ENCODE results near the gene TNFSF18. TPM values are rescaled to one million over a fixed set of nuclear protein-coding genes. Genes with fewer than 3 reads are reported as not detected.

The TNFSF18 gene
- total and polyA plus RNA-seq, 2 donors: 0.53 TPM; not detected in 1

DNA sequence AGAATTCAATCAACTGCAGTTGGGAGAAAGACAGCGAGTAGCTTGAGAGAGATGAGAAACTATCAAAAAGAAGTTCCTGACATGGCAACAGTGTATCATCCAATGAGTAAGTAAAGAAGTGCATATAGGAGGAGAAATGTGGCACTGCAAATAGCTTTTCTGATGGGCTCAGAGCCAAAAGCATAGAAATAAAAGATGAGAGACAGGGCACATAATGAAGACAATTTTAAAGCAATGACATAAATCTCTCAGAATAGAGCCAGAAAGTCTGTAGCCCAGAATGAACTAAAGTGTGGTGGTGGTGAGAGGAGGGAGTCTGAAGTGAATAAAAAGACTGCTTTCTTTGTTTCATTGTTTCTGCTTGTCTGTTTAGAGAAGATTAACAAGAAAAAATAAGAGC is 34.3 kb downstream of the TNFSF18 start:
- no peak for DNase-seq (ENCODE audit: extremely low spot score)
- H3K4me3 ChIP-seq (ENCODE audit: low read depth, low read length): no peak overlapping the region
- 88% methylated on average over 1 of the region's 1 CpG for WGBS
- H3K27ac ChIP-seq (ENCODE audit: low read depth): no peak overlapping the region
- no peaks in the 10 kb centered on the region for H3K4me1 ChIP-seq (ENCODE audit: insufficient read depth)
- H3K36me3 ChIP-seq (ENCODE audit: insufficient read depth): no peaks in the 10 kb centered on the region

DNA sequence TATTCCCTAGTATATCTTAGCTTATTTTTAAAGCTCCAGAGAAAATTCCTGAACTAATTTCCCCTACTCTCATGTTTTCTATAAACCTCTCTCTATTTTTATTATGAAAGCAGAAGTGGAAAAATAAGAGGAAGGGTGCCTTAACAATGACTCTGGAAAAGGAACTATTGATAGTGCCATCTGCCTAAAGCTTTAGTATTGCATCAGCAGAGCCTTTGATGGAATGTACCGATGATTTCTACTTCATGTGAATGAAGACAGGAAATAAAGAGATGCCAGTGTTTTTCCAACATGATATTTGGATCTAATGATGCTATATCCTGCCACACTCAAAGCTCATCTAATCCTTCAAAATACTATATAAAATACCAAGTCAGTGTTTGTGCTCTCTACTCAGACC is 35.1 kb downstream of the TNFSF18 start:
- no peak for DNase-seq (ENCODE audit: extremely low spot score)
- H3K4me3 ChIP-seq (ENCODE audit: low read depth, low read length): no peak overlapping the region
- no peaks in the 10 kb centered on the region for H3K36me3 ChIP-seq (ENCODE audit: insufficient read depth)
- no peak overlapping the region for H3K27ac ChIP-seq (ENCODE audit: low read depth)
- H3K4me1 ChIP-seq (ENCODE audit: insufficient read depth): no peaks in the 10 kb centered on the region
- WGBS: 82% methylated on average over 1 of the region's 1 CpG

DNA sequence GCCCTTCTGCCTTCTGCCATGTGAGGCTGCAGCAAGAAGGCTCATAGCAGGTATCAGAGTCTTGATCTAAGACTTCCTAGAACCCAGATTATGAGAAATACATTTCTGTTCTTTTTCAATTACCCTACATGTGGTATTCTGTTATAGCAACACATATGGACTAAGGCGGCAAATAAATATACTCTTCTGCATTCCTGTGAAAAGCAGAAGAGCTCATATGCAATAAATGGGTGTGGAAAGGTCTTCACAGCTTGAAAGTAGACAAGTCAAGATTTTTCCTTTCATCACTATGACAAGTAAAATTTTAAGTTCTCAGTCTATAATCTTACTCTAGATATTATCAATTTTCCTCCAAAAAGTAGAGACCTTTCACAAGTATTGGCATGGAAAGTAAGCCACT is 36.6 kb downstream of the TNFSF18 start:
- Histone ChIP-seq H3K27ac (ENCODE audit: low read depth) (no peak overlapping the region), H3K36me3 (ENCODE audit: insufficient read depth) (no peaks in the 10 kb centered on the region), H3K4me3 (ENCODE audit: low read depth, low read length) (no peak overlapping the region), H3K4me1 (ENCODE audit: insufficient read depth) (no peaks in the 10 kb centered on the region)
- no peak for DNase-seq (ENCODE audit: extremely low spot score)
- WGBS: 92% methylated on average over 1 of the region's 1 CpG

DNA sequence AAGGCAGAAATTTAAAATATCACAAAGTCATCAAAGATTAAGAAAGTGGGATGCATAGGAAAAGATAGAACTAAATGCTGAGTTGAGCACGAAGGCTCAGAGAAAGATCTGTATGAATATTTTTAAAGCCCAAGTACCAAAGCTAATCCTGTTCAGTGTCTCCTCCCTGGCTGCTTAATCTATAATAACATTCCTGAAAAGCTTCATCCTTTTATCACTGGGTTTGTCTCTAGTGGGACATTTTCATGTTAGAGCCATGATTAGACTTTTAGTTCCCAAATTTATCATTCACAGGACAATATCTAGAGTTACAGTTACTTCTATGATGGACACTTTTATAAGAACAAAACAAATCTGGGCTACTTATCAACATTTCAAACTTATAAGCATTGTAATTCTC is 38.6 kb downstream of the TNFSF18 start:
- 65% methylated on average over 1 of the region's 1 CpG for WGBS
- H3K4me3 ChIP-seq (ENCODE audit: low read depth, low read length): no peak overlapping the region
- no peak overlapping the region for H3K27ac ChIP-seq (ENCODE audit: low read depth)
- DNase-seq (ENCODE audit: extremely low spot score): no peak
- H3K36me3 ChIP-seq (ENCODE audit: insufficient read depth): no peaks in the 10 kb centered on the region
- no peaks in the 10 kb centered on the region for H3K4me1 ChIP-seq (ENCODE audit: insufficient read depth)

DNA sequence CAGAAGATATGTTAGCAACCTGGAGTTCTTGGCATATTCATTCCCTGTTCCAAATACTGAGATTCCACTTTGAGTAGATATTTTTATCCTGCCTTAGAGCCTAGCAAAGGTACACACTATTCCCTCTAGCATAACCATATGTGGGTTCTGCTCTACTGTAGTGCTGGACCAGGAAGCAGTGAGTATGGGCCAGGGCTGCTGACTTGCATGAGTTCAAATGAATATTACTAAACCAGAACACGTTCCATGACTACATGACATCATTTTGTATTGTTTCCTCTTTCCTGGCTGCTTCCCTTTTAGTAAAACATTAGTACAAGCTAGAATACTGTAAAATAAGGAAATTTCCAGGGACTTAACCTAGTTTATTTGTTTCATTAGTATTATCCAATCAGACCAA is 41.1 kb downstream of the TNFSF18 start:
- Histone ChIP-seq H3K4me3 (ENCODE audit: low read depth, low read length) (no peak overlapping the region), H3K27ac (ENCODE audit: low read depth) (no peak overlapping the region), H3K36me3 (ENCODE audit: insufficient read depth) (no peaks in the 10 kb centered on the region), H3K4me1 (ENCODE audit: insufficient read depth) (no peaks in the 10 kb centered on the region)
- DNase-seq (ENCODE audit: extremely low spot score): no peak
- WGBS: 43% methylated on average over 1 of the region's 1 CpG

DNA sequence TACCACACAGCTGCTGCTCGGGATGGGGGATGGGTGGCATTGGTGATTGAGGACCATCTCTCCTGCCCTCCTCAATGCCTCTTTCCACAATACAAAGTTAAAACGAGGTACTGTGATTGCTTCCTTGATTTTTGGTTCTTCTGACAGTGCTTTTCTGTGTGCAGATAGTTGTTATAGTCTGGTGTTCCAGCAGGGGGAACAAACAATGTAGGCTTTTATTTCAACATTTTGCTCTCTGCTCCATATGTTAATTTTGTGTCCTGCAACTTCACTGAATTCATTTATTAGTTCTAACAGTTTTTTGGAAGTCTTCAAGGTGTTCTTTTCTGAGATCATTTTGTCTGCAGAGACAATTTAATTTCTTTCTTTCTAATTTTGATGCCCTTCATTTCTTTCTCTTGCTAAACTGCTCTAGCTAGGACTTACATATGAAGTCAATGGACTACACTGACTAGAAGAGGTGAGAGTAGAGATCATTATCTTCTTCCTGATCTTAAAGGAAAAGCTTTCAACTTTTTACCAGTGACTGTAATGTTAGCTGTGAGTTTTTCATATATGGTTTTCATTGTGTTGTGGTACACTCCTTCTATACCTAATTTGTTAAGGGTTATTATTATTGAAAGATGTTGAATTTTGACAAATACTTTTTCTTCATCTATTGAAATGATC is 45.4 kb downstream of the TNFSF18 start:
- no peak for DNase-seq (ENCODE audit: extremely low spot score)
- H3K27ac ChIP-seq (ENCODE audit: low read depth): no peak overlapping the region
- no peaks in the 10 kb centered on the region for H3K36me3 ChIP-seq (ENCODE audit: insufficient read depth)
- 69% methylated on average over 2 of the region's 2 CpGs for WGBS
- no peak overlapping the region for H3K4me3 ChIP-seq (ENCODE audit: low read depth, low read length)
- no peaks in the 10 kb centered on the region for H3K4me1 ChIP-seq (ENCODE audit: insufficient read depth)

DNA sequence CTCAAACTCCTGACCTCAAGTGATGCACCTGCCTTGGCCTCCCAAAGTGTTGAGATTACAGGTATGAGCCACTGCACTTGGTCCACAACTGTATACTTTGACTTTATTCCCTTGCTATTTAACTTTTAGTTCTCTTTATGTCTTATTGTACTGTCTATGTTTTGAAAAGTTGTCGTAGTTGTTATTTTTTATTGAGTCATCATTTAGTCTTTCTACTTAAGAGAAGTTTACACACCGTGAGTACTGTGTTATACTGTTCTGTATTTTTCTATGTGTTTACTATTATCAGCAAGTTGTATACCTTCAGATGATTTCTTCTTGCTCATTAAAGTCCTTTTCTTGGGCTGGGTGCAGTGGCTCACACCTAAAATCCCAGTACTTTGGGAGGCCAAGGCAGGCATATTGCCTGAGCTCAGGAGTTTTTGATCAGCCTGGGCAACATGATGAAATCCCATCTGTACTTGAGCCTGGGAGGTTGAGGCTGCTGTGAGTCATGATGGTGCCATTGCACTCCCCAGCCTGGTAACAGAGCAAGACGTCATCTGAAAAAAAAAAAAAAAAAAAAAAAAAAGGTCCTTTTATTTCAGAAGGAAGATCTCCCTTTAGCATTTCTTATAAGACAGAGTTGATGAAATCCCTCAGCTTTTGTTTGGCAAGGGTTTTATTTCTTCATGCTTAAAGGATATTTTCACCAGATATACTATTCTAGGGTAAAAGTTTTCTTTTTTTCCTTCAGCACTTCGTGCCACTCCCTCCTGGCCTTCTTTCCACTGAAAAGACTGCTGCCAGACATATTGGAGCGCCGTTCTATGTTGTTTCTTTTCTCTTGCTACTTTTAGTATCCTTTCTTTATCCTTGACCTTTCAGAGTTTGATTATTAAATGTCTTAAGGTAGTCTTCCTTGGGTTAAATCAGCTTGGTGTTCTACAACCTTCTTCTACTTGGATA is 47.6 kb downstream of the TNFSF18 start:
- Histone ChIP-seq H3K36me3 (ENCODE audit: insufficient read depth) (no peaks in the 10 kb centered on the region), H3K4me3 (ENCODE audit: low read depth, low read length) (no peak overlapping the region), H3K4me1 (ENCODE audit: insufficient read depth) (no peaks in the 10 kb centered on the region), H3K27ac (ENCODE audit: low read depth) (no peak overlapping the region)
- DNase-seq (ENCODE audit: extremely low spot score): no peak
- WGBS: 76% methylated on average over 6 of the region's 6 CpGs

DNA sequence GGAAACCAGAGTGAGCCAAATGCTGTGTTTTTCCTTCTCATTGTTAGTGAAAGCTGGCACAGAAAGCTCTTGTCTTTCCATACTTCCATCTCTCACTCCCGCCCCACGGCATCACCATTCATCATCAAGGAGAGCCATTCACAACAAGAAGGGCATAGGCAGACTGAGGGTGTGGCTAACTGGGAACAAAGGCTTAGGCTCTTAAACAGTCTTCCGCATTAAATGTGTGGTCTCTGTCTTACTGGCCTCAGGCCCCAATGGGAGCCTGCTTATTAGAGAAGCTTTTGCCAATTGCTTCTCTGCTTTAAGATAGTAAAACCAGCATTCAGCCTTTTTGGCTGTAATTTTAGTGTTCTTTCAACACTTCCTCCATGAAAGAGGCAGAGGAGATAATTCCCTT is 51.4 kb downstream of the TNFSF18 start:
- no peak overlapping the region for H3K4me3 ChIP-seq (ENCODE audit: low read depth, low read length)
- DNase-seq (ENCODE audit: extremely low spot score): no peak
- H3K36me3 ChIP-seq (ENCODE audit: insufficient read depth): no peaks in the 10 kb centered on the region
- WGBS: 49% methylated on average over 3 of the region's 3 CpGs
- no peak overlapping the region for H3K27ac ChIP-seq (ENCODE audit: low read depth)
- no peaks in the 10 kb centered on the region for H3K4me1 ChIP-seq (ENCODE audit: insufficient read depth)

DNA sequence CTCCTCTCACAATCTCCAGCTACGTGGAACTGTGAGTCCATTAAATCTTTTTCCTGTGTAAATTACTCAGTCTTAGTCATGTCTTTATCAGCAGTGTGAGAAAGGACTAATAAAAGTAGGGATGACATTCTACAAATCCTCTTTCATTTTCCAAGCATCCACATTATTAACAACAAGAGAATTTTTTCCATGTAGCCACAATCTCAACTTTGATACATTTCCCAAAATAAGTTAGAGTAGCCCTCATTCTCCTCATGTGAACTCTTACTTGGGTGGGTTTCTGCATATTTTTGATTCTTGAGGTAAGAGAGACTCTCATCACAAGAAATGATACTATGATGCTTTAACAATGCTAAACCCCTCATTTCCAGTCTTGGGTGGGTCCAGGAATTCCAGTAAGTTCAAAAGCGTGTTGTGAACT is 52.8 kb downstream of the TNFSF18 start:
- WGBS: 52% methylated on average over 2 of the region's 2 CpGs
- no peak for DNase-seq (ENCODE audit: extremely low spot score)
- Histone ChIP-seq H3K4me1 (ENCODE audit: insufficient read depth) (no peaks in the 10 kb centered on the region), H3K27ac (ENCODE audit: low read depth) (no peak overlapping the region), H3K36me3 (ENCODE audit: insufficient read depth) (no peaks in the 10 kb centered on the region), H3K4me3 (ENCODE audit: low read depth, low read length) (no peak overlapping the region)

DNA sequence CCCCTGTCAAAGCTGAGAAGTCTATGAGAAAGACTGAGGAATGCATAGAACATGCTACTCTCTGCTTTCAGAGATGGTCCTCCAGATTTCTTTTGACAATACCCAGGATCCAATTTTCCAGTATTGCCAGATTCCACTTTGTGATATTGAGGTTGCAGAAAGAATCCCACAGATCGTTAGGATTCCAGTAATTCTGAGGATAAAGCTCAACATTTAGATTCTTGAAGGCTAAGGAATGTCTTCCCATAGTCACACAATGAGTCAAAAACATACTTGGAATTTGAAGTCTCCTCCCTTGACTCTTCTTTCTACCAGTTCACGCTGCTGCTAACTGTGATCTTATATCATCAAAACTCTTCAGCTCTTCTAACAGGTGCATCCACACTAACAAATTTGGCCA is 57.1 kb downstream of the TNFSF18 start:
- 78% methylated on average over 2 of the region's 2 CpGs for WGBS
- no peak for DNase-seq (ENCODE audit: extremely low spot score)

DNA sequence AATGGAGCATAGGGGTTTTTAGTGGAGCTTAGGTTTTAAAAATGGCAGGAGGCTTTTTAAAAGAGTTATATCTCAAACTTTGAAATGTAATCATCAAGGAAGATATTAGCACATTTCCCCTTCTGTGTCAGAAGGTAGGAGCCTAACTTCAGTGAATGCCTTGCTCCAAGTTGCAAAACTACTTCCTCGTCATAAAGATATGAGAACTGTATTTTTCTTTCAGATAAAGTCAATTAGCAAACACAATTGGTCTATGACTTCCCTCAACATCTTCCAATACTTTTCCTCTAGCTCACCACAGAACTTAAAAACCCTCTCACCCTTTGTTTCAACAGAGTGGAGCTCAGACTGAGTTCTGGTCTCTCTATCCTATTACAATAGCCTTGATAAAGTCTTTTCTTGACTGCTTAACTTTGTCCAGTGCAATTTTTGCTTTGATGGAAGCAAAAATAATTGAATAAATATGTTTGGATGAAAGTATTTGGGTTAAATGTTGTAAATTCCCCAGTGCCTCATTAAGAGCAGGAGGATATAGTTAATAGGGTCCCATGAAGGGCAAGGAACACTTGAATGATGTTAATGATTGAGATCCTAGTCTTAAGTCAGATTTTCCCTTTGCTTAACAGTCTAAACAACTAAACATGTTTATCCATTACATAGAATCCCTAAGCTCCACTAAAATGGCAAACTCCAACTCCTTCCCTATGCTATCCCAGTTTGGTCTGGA is 58.9 kb downstream of the TNFSF18 start:
- no peak for DNase-seq (ENCODE audit: extremely low spot score)
- WGBS: 89% methylated on average over 1 of the region's 1 CpG
- no peak overlapping the region for H3K27ac ChIP-seq (ENCODE audit: low read depth)
- no peaks in the 10 kb centered on the region for H3K36me3 ChIP-seq (ENCODE audit: insufficient read depth)
- no peaks in the 10 kb centered on the region for H3K4me1 ChIP-seq (ENCODE audit: insufficient read depth)
- H3K4me3 ChIP-seq (ENCODE audit: low read depth, low read length): no peak overlapping the region

More for the DNA sequence above, 57.1 kb downstream of the TNFSF18 start:
- no peak overlapping the region for H3K4me3 ChIP-seq (ENCODE audit: low read depth, low read length)
- no peaks in the 10 kb centered on the region for H3K36me3 ChIP-seq (ENCODE audit: insufficient read depth)
- no peak overlapping the region for H3K27ac ChIP-seq (ENCODE audit: low read depth)
- no peaks in the 10 kb centered on the region for H3K4me1 ChIP-seq (ENCODE audit: insufficient read depth)

DNA sequence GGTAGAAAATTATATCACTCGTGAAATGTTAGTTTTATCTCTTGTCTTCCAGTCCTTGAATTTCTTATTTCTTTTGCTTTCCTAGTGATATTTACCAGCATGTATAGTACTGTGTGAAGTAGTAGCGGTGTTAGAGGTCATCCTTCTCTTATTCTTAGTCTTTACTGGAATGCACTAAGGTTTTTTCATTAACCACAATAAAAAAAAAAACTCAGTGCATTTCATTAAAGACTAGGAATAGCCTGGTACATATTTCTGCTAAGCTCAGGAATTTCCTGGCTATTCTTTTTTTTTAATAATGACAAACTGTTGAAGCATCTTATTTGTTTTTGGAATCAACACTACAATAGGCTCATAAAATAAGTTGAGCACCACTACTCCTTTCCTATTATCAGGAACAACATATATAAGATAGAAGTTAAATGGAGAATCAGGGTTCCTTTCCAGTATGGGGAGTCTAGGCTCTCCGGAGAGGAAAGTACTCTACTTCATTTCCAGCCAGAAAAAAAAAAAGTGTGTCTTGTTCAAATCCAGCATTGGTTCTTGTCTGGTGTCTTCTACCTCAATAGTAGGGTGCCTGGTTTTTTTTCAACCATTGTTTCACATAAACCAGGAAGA is 60.0 kb downstream of the TNFSF18 start:
- DNase-seq (ENCODE audit: extremely low spot score): no peak
- Histone ChIP-seq H3K27ac (ENCODE audit: low read depth) (no peak overlapping the region), H3K36me3 (ENCODE audit: insufficient read depth) (no peaks in the 10 kb centered on the region), H3K4me1 (ENCODE audit: insufficient read depth) (no peaks in the 10 kb centered on the region), H3K4me3 (ENCODE audit: low read depth, low read length) (no peak overlapping the region)
- WGBS: 84% methylated on average over 3 of the region's 3 CpGs

Measured in urinary bladder (tissue), 4 donors.